ENCODE results near the gene FOXP1. TPM values are rescaled to one million over a fixed set of nuclear protein-coding genes. Genes with fewer than 3 reads are reported as not detected.

FOXP1 gene
- total RNA-seq, 1 experiment from 2014 or later = 334 TPM

GRCh38 chr3:71074423-71074822, 509.1 kb downstream of the FOXP1 start:
- Histone ChIP-seq H3K4me1 (ENCODE audit: low read length) (peaks cover 94% of the 10 kb centered on the region), H4K20me1 (ENCODE audit: insufficient read depth, low read depth, low read length) (peaks cover 4% of the 10 kb centered on the region; the same call in 1 of the 2 replicates), H3K79me2 (ENCODE audit: low read length) (peaks cover 94% of the 10 kb centered on the region), H3K4me2 (ENCODE audit: low read depth, low read length, poor library complexity, severe bottlenecking) (no peak overlapping the region), H3K4me3 (ENCODE audit: low read length) (no peak overlapping the region), H3K9me3 (ENCODE audit: low read length) (no peaks in the 10 kb centered on the region), H3K27ac (ENCODE audit: low read length) (peak overlapping the region; percentile 43), H3K36me3 (ENCODE audit: insufficient read depth, low read length) (peaks cover 8% of the 10 kb centered on the region; the same call in 1 of the 2 replicates), H3K9me2 (replicated peaks; ENCODE audit: insufficient read depth, low read length) (no peaks in the 10 kb centered on the region), H2AFZ (ENCODE audit: low read length) (no peak overlapping the region), H3K9ac (ENCODE audit: low read length) (no peak overlapping the region), H3K27me3 (ENCODE audit: low read length) (no peaks in the 10 kb centered on the region)
- DNase-seq = no peak

GRCh38 chr3:71072986-71073385, 510.5 kb downstream of the FOXP1 start:
- Histone ChIP-seq H3K4me3 (ENCODE audit: low read length) (no peak overlapping the region), H3K27me3 (ENCODE audit: low read length) (no peaks in the 10 kb centered on the region), H4K20me1 (ENCODE audit: insufficient read depth, low read depth, low read length) (peaks cover 10% of the 10 kb centered on the region; the same call in 1 of the 2 replicates), H3K27ac (ENCODE audit: low read length) (peak overlapping the region; percentile 69), H3K4me1 (ENCODE audit: low read length) (peaks cover 94% of the 10 kb centered on the region), H3K79me2 (ENCODE audit: low read length) (peaks cover 94% of the 10 kb centered on the region), H2AFZ (ENCODE audit: low read length) (no peak overlapping the region), H3K9ac (ENCODE audit: low read length) (no peak overlapping the region), H3K36me3 (ENCODE audit: insufficient read depth, low read length) (peaks cover 6% of the 10 kb centered on the region; the same call in 1 of the 2 replicates), H3K9me2 (replicated peaks; ENCODE audit: insufficient read depth, low read length) (no peaks in the 10 kb centered on the region), H3K9me3 (ENCODE audit: low read length) (no peaks in the 10 kb centered on the region), H3K4me2 (ENCODE audit: low read depth, low read length, poor library complexity, severe bottlenecking) (no peak overlapping the region)
- DNase-seq = no peak

- Histone ChIP-seq H3K27me3 (ENCODE audit: low read length) (no peaks in the 10 kb centered on the region), H3K27ac (ENCODE audit: low read length) (peak overlapping the region; percentile 69), H2AFZ (ENCODE audit: low read length) (no peak overlapping the region), H4K20me1 (ENCODE audit: insufficient read depth, low read depth, low read length) (peaks cover 10% of the 10 kb centered on the region; the same call in 1 of the 2 replicates), H3K9me3 (ENCODE audit: low read length) (no peaks in the 10 kb centered on the region), H3K79me2 (ENCODE audit: low read length) (peaks cover 94% of the 10 kb centered on the region), H3K4me3 (ENCODE audit: low read length) (no peak overlapping the region), H3K36me3 (ENCODE audit: insufficient read depth, low read length) (peaks cover 3% of the 10 kb centered on the region; the same call in 1 of the 2 replicates), H3K4me1 (ENCODE audit: low read length) (peaks cover 96% of the 10 kb centered on the region), H3K4me2 (ENCODE audit: low read depth, low read length, poor library complexity, severe bottlenecking) (no peak overlapping the region), H3K9ac (ENCODE audit: low read length) (no peak overlapping the region), H3K9me2 (replicated peaks; ENCODE audit: insufficient read depth, low read length) (no peaks in the 10 kb centered on the region)
- DNase-seq = no peak
Measured at GRCh38 chr3:71072287-71072686, 511.2 kb downstream of the FOXP1 start.

- Histone ChIP-seq H2AFZ (ENCODE audit: low read length) (no peak overlapping the region), H3K9ac (ENCODE audit: low read length) (no peak overlapping the region), H3K9me2 (replicated peaks; ENCODE audit: insufficient read depth, low read length) (no peaks in the 10 kb centered on the region), H3K27me3 (ENCODE audit: low read length) (no peaks in the 10 kb centered on the region), H3K79me2 (ENCODE audit: low read length) (peaks cover 94% of the 10 kb centered on the region), H3K4me1 (ENCODE audit: low read length) (peaks cover 96% of the 10 kb centered on the region), H3K4me3 (ENCODE audit: low read length) (no peak overlapping the region), H4K20me1 (ENCODE audit: insufficient read depth, low read depth, low read length) (peaks cover 16% of the 10 kb centered on the region; the same call in 1 of the 2 replicates), H3K4me2 (ENCODE audit: low read depth, low read length, poor library complexity, severe bottlenecking) (peak overlapping the region; percentile 76), H3K9me3 (ENCODE audit: low read length) (no peaks in the 10 kb centered on the region), H3K27ac (ENCODE audit: low read length) (peak overlapping the region; percentile 92), H3K36me3 (ENCODE audit: insufficient read depth, low read length) (no peaks in the 10 kb centered on the region)
- DNase-seq = no peak
Measured at GRCh38 chr3:71070497-71071463, 512.7 kb downstream of the FOXP1 start.

- H3K79me2 ChIP-seq (ENCODE audit: low read length) = peaks cover 92% of the 10 kb centered on the region
- H3K4me1 ChIP-seq (ENCODE audit: low read length) = peaks cover 91% of the 10 kb centered on the region
- H4K20me1 ChIP-seq (ENCODE audit: insufficient read depth, low read depth, low read length) = peaks cover 22% of the 10 kb centered on the region; the same call in 1 of the 2 replicates
- H2AFZ ChIP-seq (ENCODE audit: low read length) = no peak overlapping the region
- no peaks in the 10 kb centered on the region for H3K36me3 ChIP-seq (ENCODE audit: insufficient read depth, low read length)
- peak overlapping the region; percentile 76 for H3K4me2 ChIP-seq (ENCODE audit: low read depth, low read length, poor library complexity, severe bottlenecking)
- peak overlapping the region; percentile 92 for H3K27ac ChIP-seq (ENCODE audit: low read length)
- H3K9me3 ChIP-seq (ENCODE audit: low read length) = no peaks in the 10 kb centered on the region
- H3K9ac ChIP-seq (ENCODE audit: low read length) = peak overlapping the region; percentile 22
- no peaks in the 10 kb centered on the region for H3K27me3 ChIP-seq (ENCODE audit: low read length)
- DNase-seq = peak; percentile 89
- peak overlapping the region; percentile 48; the same call in 1 of the 2 replicates for H3K4me3 ChIP-seq (ENCODE audit: low read length)
- H3K9me2 ChIP-seq (replicated peaks; ENCODE audit: insufficient read depth, low read length) = no peaks in the 10 kb centered on the region
Measured at GRCh38 chr3:71069797-71070196, 513.7 kb downstream of the FOXP1 start.

GRCh38 chr3:71067977-71068654, 515.4 kb downstream of the FOXP1 start:
- H3K79me2 ChIP-seq (ENCODE audit: low read length) = peaks cover 92% of the 10 kb centered on the region
- H3K4me1 ChIP-seq (ENCODE audit: low read length) = peaks cover 91% of the 10 kb centered on the region
- peak overlapping the region; percentile 57 for H3K9ac ChIP-seq (ENCODE audit: low read length)
- peak; percentile 74 for DNase-seq
- H3K4me3 ChIP-seq (ENCODE audit: low read length) = peak overlapping the region; percentile 48
- peaks cover 33% of the 10 kb centered on the region; the same call in 1 of the 2 replicates for H4K20me1 ChIP-seq (ENCODE audit: insufficient read depth, low read depth, low read length)
- peak overlapping the region; percentile 76 for H3K4me2 ChIP-seq (ENCODE audit: low read depth, low read length, poor library complexity, severe bottlenecking)
- H3K36me3 ChIP-seq (ENCODE audit: insufficient read depth, low read length) = no peaks in the 10 kb centered on the region
- no peaks in the 10 kb centered on the region for H3K9me3 ChIP-seq (ENCODE audit: low read length)
- no peak overlapping the region for H2AFZ ChIP-seq (ENCODE audit: low read length)
- no peaks in the 10 kb centered on the region for H3K27me3 ChIP-seq (ENCODE audit: low read length)
- H3K27ac ChIP-seq (ENCODE audit: low read length) = peak overlapping the region; percentile 92
- H3K9me2 ChIP-seq (replicated peaks; ENCODE audit: insufficient read depth, low read length) = no peaks in the 10 kb centered on the region

- no peaks in the 10 kb centered on the region; the same call in 1 of the 2 replicates for H3K36me3 ChIP-seq (ENCODE audit: insufficient read depth, low read length)
- no peak overlapping the region for H2AFZ ChIP-seq (ENCODE audit: low read length)
- peaks cover 92% of the 10 kb centered on the region for H3K79me2 ChIP-seq (ENCODE audit: low read length)
- H3K4me2 ChIP-seq (ENCODE audit: low read depth, low read length, poor library complexity, severe bottlenecking) = peak overlapping the region; percentile 76
- H3K4me3 ChIP-seq (ENCODE audit: low read length) = peak overlapping the region; percentile 73
- no peaks in the 10 kb centered on the region for H3K27me3 ChIP-seq (ENCODE audit: low read length)
- no peaks in the 10 kb centered on the region for H3K9me2 ChIP-seq (replicated peaks; ENCODE audit: insufficient read depth, low read length)
- peak overlapping the region; percentile 67 for H3K9ac ChIP-seq (ENCODE audit: low read length)
- H4K20me1 ChIP-seq (ENCODE audit: insufficient read depth, low read depth, low read length) = peaks cover 44% of the 10 kb centered on the region; the same call in 1 of the 2 replicates
- peak overlapping the region; percentile 92 for H3K27ac ChIP-seq (ENCODE audit: low read length)
- H3K4me1 ChIP-seq (ENCODE audit: low read length) = peaks cover 91% of the 10 kb centered on the region
- no peaks in the 10 kb centered on the region for H3K9me3 ChIP-seq (ENCODE audit: low read length)
- DNase-seq = peak; percentile 78
Measured at GRCh38 chr3:71066849-71067261, 516.7 kb downstream of the FOXP1 start.
